ENCODE measurements around the gene ANKS6. TPM values are rescaled to one million over a fixed set of nuclear protein-coding genes. Genes with fewer than 3 reads are reported as not detected.

Gene ANKS6
- total and polyA plus RNA-seq, 4 donors = 1.9 to 6.3 (median 2.9) TPM

DNA sequence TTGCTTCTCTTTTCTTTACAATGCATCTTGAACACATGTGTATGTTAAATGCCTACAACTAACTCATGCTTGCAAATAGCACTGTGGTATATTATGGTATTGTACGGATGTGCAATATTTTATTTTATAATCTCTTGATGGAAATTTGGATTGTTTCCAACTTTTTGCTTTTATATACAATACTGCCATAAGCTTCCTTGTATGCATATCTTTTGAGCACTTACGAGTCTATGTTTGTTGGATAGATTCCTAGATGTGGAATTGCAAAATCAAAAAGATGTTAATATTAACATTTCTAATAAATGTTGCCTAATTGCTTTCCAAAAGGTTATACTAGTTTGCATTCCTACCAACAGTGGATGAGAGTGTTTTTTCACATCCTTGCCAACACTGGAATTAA is 7.7 kb upstream of the ANKS6 start:
- H3K27ac ChIP-seq (ENCODE audit: low read depth in 1 of 2, low read length in 2 of 2) = no peak overlapping the region
- peaks cover 0 to 8% (median 2%) of the 10 kb centered on the region in 4 donors for H3K27me3 ChIP-seq (ENCODE audit: control insufficient read depth in 4 of 4, insufficient read depth in 4 of 4, low read length in 3 of 4)
- no peak overlapping the region for H3K4me3 ChIP-seq (ENCODE audit: low read depth in 1 of 3, low read length in 3 of 3)
- H3K9me3 ChIP-seq (ENCODE audit: control insufficient read depth in 4 of 4, low read length in 3 of 4) = no peaks in the 10 kb centered on the region
- 10% methylated on average over 2 of the region's 2 CpGs for WGBS
- H3K4me1 ChIP-seq (ENCODE audit: control insufficient read depth in 4 of 4, insufficient read depth in 4 of 4, low read length in 3 of 4) = peaks cover 3 to 6% (median 5%) of the 10 kb centered on the region in 4 donors
- H3K36me3 ChIP-seq (ENCODE audit: control insufficient read depth in 4 of 4, insufficient read depth in 3 of 4, low read depth in 1 of 4, low read length in 3 of 4) = no peaks in the 10 kb centered on the region
- DNase-seq (ENCODE audit: low spot score) = no peak
- no peak for TF ChIP-seq NR2F2 (IDR thresholded peaks at IDR 0.05)
- TF ChIP-seq TAF1 (conservative IDR thresholded peaks at IDR 0.05) = no peak
- H3K9ac ChIP-seq (ENCODE audit: low read depth in 1 of 2, low read length in 2 of 2) = no peak overlapping the region

DNA sequence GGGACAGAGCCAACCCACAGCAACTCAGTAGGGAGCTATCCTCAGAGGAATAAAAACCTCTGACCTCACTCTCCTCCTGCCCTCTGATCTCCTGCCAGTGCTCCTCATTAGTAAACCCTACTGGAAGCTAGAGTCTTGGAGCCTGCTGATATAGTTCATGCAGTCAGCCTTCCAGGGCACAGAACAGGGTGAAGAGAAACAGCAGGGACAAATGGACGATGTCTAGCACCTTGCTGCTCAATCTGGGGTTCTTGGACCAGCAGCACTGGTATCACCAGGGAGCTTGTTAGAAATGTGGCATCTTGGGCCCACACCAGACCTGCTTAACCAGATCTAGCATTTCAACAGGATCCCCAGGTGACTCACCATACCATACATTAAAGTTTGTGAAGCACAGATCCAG is 5.6 kb upstream of the ANKS6 start:
- Histone ChIP-seq H3K27me3 (ENCODE audit: control insufficient read depth in 4 of 4, insufficient read depth in 4 of 4, low read length in 3 of 4) (peaks cover 0 to 4% (median 0%) of the 10 kb centered on the region in 4 donors), H3K9ac (ENCODE audit: low read depth in 1 of 2, low read length in 2 of 2) (no peak overlapping the region), H3K4me1 (ENCODE audit: control insufficient read depth in 4 of 4, insufficient read depth in 4 of 4, low read length in 3 of 4) (no peaks in the 10 kb centered on the region), H3K27ac (ENCODE audit: low read depth in 1 of 2, low read length in 2 of 2) (no peak overlapping the region), H3K36me3 (ENCODE audit: control insufficient read depth in 4 of 4, insufficient read depth in 3 of 4, low read depth in 1 of 4, low read length in 3 of 4) (no peaks in the 10 kb centered on the region), H3K4me3 (ENCODE audit: low read depth in 1 of 3, low read length in 3 of 3) (no peak overlapping the region), H3K9me3 (ENCODE audit: control insufficient read depth in 4 of 4, low read length in 3 of 4) (peaks cover 0 to 2% (median 0%) of the 10 kb centered on the region in 4 donors)
- DNase-seq (ENCODE audit: low spot score) = no peak
- WGBS = 79% methylated on average over 1 of the region's 1 CpG
- no peak for TF ChIP-seq HNF4G (IDR thresholded peaks at IDR 0.05)
- TF ChIP-seq, protein P1, sequence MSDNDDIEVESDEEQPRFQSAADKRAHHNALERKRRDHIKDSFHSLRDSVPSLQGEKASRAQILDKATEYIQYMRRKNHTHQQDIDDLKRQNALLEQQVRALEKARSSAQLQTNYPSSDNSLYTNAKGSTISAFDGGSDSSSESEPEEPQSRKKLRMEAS (IDR thresholded peaks at IDR 0.05) = no peak
- no peak for TF ChIP-seq EGR1 (IDR thresholded peaks at IDR 0.05; ENCODE audit: low read depth in 2 of 2)
- no peak for TF ChIP-seq SP1 (IDR thresholded peaks at IDR 0.05)
- no peak for TF ChIP-seq REST (IDR thresholded peaks at IDR 0.05)
- TF ChIP-seq CTCF (IDR thresholded peaks at IDR 0.05; ENCODE audit: low read depth, low read length, missing input control) = no peak
- TF ChIP-seq FOXA2 (IDR thresholded peaks at IDR 0.05) = no peak
- no peak for TF ChIP-seq RAD21 (IDR thresholded peaks at IDR 0.05)
- TF ChIP-seq JUND (IDR thresholded peaks at IDR 0.05) = no peak
- TF ChIP-seq GABPA (IDR thresholded peaks at IDR 0.05 in 1 of 2, conservative IDR thresholded peaks at IDR 0.05 in 1 of 2) = no peak
- TF ChIP-seq NR2F2 (IDR thresholded peaks at IDR 0.05) = no peak
- TF ChIP-seq YY1 (IDR thresholded peaks at IDR 0.05) = no peak
- no peak for TF ChIP-seq FOXA1 (IDR thresholded peaks at IDR 0.05)
- no peak for TF ChIP-seq HNF4A (conservative IDR thresholded peaks at IDR 0.05)
- TF ChIP-seq RXRA (IDR thresholded peaks at IDR 0.05) = no peak
